Left lung (tissue), 10 donors: Measurements from ENCODE around the gene DBNL. TPM values are rescaled to one million over a fixed set of nuclear protein-coding genes. Genes with fewer than 3 reads are reported as not detected.

Source experiments
- ATAC-seq: fragments of 200-7000 bp; cut with Tn5 transposase; one replicate; pipeline ENCODE4 v1.9.1; 2020; ENCODE audit warnings: moderate library complexity
- DNase-seq, 4 donors: peaks; one replicate each; pipeline ENCODE4 v3.0.0-alpha.2; 2013 to 2020
- H3K27ac ChIP-seq, 2 donors: fragments of 200-600 bp; sonication (generic) in 1 of 2; one replicate each; pipeline versions ENCODE4 v1.5.0 to v1.8.0; 2020 to 2021
- H3K27me3 ChIP-seq, 2 donors: fragments of 200-600 bp; sonication (generic) in 1 of 2; one replicate each; pipeline versions ENCODE4 v1.5.0 to v1.8.0; 2020 to 2021
- H3K36me3 ChIP-seq, 2 donors: fragments of 200-600 bp; sonication (generic) in 1 of 2; one replicate each; pipeline versions ENCODE4 v1.5.0 to v1.8.0; 2020 to 2021
- H3K4me1 ChIP-seq, 2 donors: fragments of 200-600 bp; one replicate each; pipeline ENCODE4 v1.8.0; 2021
- H3K4me3 ChIP-seq, 2 donors: fragments of 200-600 bp; sonication (generic) in 1 of 2; one replicate each; pipeline versions ENCODE4 v1.5.0 to v1.8.0; 2020 to 2021; ENCODE audit warnings: mild to moderate bottlenecking in 1 of 2
- H3K9me3 ChIP-seq, 2 donors: fragments of 200-600 bp; sonication (generic) in 1 of 2; one replicate each; pipeline versions ENCODE4 v1.5.0 to v1.8.0; 2020 to 2021
- intact Hi-C, 2 donors: fragments of 100-400 bp; cut with DNase I; formaldehyde crosslinking; loops; one replicate each; pipeline versions ENCODE4 v1.11.2 to v1.14.2; 2022
- polyA plus RNA-seq, 6 donors: library from polyadenylated mRNA; unstranded; fragments of 120-200 nt; gene quantifications; one replicate each; pipeline ENCODE4 v1.2.1, GENCODE V29; 2013; ENCODE audit not compliant: insufficient read length in 6 of 6
- total RNA-seq, 2 donors: library from RNA; stranded (reverse); fragmentation: NEBNext Ultra II Directional; extraction: Animal tissue kit (Norgen Biotek cat#: 25700); gene quantifications; one replicate each; pipeline ENCODE4 v1.2.1, GENCODE V29; 2021
- TF ChIP-seq, protein P1 (sequence below), 2 donors: fragments of 200-600 bp; sonication (generic) in 1 of 2; IDR thresholded peaks; one replicate each; pipeline versions ENCODE4 v1.5.0 to v1.8.0; 2021; ENCODE audit warnings: antibody characterized with exemption in 2 of 2
- donor health status: DM: no; HTN: yes; CAD: no.
- donor health status: DM: no; HTN: no; CAD: no.

Gene DBNL
- total and polyA plus RNA-seq, 8 donors = 57.2 to 119 (median 69.5) TPM

DNA sequence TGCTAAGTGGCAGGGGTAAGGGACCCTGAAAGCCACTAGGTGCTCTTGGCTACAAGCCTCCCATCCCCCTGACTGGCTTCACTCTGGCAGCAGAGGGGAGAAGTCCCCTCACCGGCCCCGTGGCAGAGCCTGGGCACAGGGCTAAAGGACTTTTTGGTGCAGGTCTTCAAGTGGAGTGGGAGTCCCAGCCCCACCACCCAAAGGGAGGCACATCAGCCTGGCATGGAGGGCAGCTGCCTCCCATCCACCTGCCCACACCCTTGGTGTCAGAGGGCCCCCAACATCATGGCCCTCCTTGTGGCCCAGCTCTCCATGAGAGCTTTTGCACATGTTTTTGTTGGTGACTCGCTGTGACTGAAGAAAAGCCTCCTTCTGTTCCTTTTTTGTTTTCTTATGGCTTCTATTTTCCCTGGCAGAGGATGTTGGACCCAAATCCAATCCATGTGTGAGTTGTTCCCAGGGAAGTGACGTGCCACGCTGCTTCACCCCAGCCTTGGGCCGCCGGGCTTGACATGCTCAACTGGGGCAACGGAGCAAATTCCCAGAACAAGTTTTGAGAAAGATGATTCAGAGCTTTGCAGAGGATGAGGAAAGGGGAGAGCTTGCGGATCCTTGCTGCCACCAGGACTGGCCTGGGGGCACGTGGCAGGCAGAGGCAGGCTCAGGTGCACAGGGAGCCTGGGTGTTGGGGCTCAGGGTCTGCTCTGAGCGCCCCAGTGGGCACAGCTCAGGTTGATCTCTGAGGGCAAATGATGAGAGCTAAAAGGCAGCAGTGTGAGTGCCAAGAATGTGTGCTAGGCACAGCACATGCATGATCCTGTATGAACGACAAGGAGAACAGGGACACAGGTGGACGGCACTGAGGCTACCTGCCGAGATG lies 57.7 kb downstream of the DBNL start:
- ATAC-seq = no peak
- intact Hi-C loops = no loop called here

DNA sequence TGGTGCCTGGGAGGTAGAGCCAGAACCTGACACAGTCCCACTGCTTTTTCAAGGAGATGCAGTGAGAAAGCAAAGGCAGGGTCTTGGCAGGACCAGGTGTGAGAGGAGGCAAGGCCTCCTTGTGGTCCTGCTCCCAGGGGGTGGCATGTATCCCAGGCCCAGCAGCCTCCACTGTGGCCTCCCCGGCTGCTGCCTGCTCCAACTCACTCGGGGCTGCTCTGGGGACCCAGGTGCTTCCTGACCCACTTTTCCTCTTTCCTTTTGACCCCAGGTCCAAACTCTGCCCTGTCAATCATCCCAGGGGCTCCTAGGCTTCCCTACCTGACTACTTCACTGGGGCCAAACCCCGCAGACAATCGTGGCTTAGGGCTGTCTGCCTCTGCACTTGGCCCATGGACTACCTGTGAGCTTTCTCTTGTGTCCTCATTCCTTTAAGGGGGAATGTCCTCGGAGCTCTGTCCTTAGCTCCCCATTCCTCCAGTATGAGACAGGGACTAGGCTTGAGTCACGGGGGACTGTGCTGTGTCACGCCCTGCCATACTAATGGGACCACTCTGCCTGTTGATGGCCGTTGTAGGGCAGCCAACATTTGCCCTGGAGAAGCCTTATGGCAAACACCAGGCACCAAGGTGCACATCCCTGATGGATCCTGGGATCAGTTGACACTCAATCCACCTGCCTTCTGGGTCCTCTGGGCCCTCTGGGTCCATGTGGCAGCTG lies 58.5 kb downstream of the DBNL start:
- TF ChIP-seq, protein P1, sequence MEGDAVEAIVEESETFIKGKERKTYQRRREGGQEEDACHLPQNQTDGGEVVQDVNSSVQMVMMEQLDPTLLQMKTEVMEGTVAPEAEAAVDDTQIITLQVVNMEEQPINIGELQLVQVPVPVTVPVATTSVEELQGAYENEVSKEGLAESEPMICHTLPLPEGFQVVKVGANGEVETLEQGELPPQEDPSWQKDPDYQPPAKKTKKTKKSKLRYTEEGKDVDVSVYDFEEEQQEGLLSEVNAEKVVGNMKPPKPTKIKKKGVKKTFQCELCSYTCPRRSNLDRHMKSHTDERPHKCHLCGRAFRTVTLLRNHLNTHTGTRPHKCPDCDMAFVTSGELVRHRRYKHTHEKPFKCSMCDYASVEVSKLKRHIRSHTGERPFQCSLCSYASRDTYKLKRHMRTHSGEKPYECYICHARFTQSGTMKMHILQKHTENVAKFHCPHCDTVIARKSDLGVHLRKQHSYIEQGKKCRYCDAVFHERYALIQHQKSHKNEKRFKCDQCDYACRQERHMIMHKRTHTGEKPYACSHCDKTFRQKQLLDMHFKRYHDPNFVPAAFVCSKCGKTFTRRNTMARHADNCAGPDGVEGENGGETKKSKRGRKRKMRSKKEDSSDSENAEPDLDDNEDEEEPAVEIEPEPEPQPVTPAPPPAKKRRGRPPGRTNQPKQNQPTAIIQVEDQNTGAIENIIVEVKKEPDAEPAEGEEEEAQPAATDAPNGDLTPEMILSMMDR (IDR thresholded peaks at IDR 0.05) = no peak
- ATAC-seq = no peak
- H3K36me3 ChIP-seq = peaks cover 0 to 4% of the 10 kb centered on the region in 2 donors
- DNase-seq = peak in 1 of 4 donors; percentile 2
- H3K27ac ChIP-seq = peak overlapping the region; percentile 39 to 40
- peaks cover 0 to 7% of the 10 kb centered on the region in 2 donors for H3K4me1 ChIP-seq
- no peaks in the 10 kb centered on the region for H3K9me3 ChIP-seq
- peaks cover 0 to 40% of the 10 kb centered on the region in 2 donors for H3K27me3 ChIP-seq
- no peak overlapping the region for H3K4me3 ChIP-seq
- intact Hi-C loops = no loop called here

More for the DNA sequence above, 57.7 kb downstream of the DBNL start:
- Histone ChIP-seq H3K9me3 (no peaks in the 10 kb centered on the region), H3K27ac (peak overlapping the region; percentile 33 to 40), H3K36me3 (no peaks in the 10 kb centered on the region), H3K4me1 (peaks cover 0 to 7% of the 10 kb centered on the region in 2 donors), H3K4me3 (no peak overlapping the region), H3K27me3 (peaks cover 0 to 40% of the 10 kb centered on the region in 2 donors)
- TF ChIP-seq, protein P1 (IDR thresholded peaks at IDR 0.05) = no peak
- peak in 1 of 4 donors; percentile 58 for DNase-seq

DNA sequence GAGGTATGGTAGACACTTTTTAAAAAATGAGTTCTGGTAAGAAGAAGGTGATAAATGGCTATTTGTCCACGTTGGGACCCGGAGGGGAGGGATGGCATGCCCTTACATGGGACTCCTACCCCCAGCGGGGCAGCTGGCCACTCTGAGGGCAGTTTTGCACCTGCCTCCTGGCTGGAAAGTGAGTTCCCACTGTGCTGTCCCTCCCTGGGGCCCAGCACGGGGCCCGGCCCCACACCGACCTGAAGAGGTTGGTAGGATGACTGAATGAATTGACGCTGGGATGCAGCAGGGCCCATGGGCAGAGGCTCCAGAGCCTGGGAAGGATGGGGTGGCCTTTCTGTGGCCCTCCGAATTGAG lies 59.0 kb downstream of the DBNL start:
- Histone ChIP-seq H3K9me3 (no peaks in the 10 kb centered on the region), H3K4me1 (peaks cover 0 to 7% of the 10 kb centered on the region in 2 donors), H3K27me3 (peaks cover 0 to 40% of the 10 kb centered on the region in 2 donors), H3K27ac (peak overlapping the region; percentile 39 to 40), H3K36me3 (peaks cover 0 to 9% of the 10 kb centered on the region in 2 donors), H3K4me3 (peak overlapping the region in 1 of 2 donors; percentile 44)
- TF ChIP-seq, protein P1 (IDR thresholded peaks at IDR 0.05) = no peak
- DNase-seq (peak in 1 of 4 donors; percentile 56), ATAC-seq (no peak)
- intact Hi-C loops = no loop called here

DNA sequence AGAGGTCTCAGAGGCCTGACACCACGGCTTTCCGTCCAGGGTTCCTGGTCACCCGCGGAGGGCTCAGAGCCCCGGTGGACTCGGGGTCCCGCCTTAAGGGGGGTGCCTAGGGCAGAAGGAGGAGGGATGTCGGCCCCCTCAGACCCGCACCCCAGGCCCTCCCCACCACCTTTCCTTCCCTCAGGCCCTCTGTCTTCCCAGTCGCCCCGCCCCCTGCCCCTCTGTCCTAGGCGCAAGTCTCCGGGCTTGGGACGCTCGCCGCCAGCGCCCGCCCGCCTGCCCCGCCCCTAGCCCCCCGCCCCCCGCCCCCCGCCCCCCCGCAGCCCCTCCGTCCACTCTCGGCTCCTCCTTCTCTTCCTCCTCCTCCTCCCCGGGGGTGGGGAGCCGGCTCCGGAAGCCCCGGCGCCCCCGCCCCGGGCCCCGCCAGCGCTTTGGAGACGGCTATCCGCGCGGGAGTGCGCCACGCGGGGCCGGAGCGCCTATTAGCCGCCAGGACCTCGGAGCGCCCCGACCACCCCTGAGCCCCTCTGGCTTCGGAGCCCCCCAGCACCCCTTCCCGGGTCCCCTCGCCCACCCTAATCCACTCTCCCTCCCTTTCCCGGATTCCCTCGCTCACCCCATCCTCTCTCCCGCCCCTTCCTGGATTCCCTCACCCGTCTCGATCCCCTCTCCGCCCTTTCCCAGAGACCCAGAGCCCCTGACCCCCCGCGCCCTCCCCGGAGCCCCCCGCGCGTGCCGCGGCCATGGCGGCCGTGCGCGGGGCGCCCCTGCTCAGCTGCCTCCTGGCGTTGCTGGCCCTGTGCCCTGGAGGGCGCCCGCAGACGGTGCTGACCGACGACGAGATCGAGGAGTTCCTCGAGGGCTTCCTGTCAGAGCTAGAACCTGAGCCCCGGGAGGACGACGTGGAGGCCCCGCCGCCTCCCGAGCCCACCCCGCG lies 59.7 kb downstream of the DBNL start, which contains the start of gene AEBP1:
AEBP1 (plus strand) TSS at position 423 of the 937 bp plus-strand sequence; CDS start at position 744, 321 bp downstream.
- Histone ChIP-seq H3K36me3 (peaks cover 0 to 16% of the 10 kb centered on the region in 2 donors), H3K27me3 (peaks cover 0 to 40% of the 10 kb centered on the region in 2 donors), H3K27ac (peak within 1 kb of the TSS; percentile 62 to 74), H3K9me3 (no peaks in the 10 kb centered on the region), H3K4me1 (peaks cover 0 to 7% of the 10 kb centered on the region in 2 donors), H3K4me3 (peak within 1 kb of the TSS; percentile 44)
- peak; percentile 39 for ATAC-seq
- TF ChIP-seq, protein P1 (IDR thresholded peaks at IDR 0.05) = no peak
- peak in 1 of 4 donors; percentile 57 for DNase-seq
- intact Hi-C loops = no loop called here
